A673 (cell line): Measurements from ENCODE around the gene TRAK1.

Experiments used
- CTCF ChIP-seq: fragments of 300-800, 200-600 bp; sonication (generic); conservative IDR thresholded peaks from 2 replicates; pipeline ENCODE4 v1.5.1; 2017; ENCODE audit warnings: low read depth, mild to moderate bottlenecking, antibody characterized with exemption, low read length, moderate library complexity, mixed read lengths
- EZH2 ChIP-seq: fragments of 200-600 bp; sonication (generic); IDR thresholded peaks from 2 replicates; pipeline ENCODE4 v1.6.1; 2017; ENCODE audit warnings: borderline replicate concordance, low read depth, mild to moderate bottlenecking, mixed read lengths, antibody characterized with exemption, low read length; ENCODE audit not compliant: poor library complexity, severe bottlenecking

- TF ChIP-seq CTCF (no peak), EZH2 (no peak)
Measured at GRCh38 chr3:42114130-42114725, 23.1 kb downstream of the TRAK1 start.
